Retinal pigment epithelial cell (primary cell): ENCODE measurements around the gene TSSK2.

Experiments
- DNase-seq: peaks from one replicate; pipeline ENCODE4 v3.0.0-alpha.2; 2010; ENCODE audit warnings: low read depth
- H3K4me3 ChIP-seq: 2 replicates; pipeline ENCODE4 v1.5.1; 2011; ENCODE audit warnings: mild to moderate bottlenecking, low read length, control low read depth, moderate library complexity
- TF ChIP-seq, protein P1 (sequence below): conservative IDR thresholded peaks from 2 replicates; pipeline ENCODE4 v1.5.1; 2011; ENCODE audit warnings: low read depth, low read length, control low read depth, inconsistent platforms

Gene TSSK2

DNA sequence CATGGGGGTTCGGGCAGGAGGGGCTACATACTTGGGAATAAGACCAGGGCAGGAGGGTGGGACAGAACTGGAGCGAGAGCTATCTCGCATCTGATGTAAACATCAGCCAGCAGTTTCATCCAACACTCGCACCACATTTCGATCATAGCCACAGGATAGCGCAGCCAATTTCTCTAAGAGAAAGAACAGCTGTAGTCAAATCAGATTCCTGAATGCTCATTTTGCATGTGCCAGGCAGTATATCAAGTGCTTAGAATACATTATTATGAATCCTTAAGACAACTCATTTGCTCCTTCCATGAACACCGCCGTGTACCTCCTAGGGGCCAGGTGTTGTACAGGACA lies 23.4 kb upstream of the TSSK2 start:
- TF ChIP-seq, protein P1, sequence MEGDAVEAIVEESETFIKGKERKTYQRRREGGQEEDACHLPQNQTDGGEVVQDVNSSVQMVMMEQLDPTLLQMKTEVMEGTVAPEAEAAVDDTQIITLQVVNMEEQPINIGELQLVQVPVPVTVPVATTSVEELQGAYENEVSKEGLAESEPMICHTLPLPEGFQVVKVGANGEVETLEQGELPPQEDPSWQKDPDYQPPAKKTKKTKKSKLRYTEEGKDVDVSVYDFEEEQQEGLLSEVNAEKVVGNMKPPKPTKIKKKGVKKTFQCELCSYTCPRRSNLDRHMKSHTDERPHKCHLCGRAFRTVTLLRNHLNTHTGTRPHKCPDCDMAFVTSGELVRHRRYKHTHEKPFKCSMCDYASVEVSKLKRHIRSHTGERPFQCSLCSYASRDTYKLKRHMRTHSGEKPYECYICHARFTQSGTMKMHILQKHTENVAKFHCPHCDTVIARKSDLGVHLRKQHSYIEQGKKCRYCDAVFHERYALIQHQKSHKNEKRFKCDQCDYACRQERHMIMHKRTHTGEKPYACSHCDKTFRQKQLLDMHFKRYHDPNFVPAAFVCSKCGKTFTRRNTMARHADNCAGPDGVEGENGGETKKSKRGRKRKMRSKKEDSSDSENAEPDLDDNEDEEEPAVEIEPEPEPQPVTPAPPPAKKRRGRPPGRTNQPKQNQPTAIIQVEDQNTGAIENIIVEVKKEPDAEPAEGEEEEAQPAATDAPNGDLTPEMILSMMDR: no peak
- DNase-seq: no peak
- no peak overlapping the region for H3K4me3 ChIP-seq

GRCh38 chr22:19108807-19109197 lies 22.3 kb upstream of the TSSK2 start:
- H3K4me3 ChIP-seq: no peak overlapping the region
- DNase-seq: no peak
- TF ChIP-seq, protein P1: no peak

DNA sequence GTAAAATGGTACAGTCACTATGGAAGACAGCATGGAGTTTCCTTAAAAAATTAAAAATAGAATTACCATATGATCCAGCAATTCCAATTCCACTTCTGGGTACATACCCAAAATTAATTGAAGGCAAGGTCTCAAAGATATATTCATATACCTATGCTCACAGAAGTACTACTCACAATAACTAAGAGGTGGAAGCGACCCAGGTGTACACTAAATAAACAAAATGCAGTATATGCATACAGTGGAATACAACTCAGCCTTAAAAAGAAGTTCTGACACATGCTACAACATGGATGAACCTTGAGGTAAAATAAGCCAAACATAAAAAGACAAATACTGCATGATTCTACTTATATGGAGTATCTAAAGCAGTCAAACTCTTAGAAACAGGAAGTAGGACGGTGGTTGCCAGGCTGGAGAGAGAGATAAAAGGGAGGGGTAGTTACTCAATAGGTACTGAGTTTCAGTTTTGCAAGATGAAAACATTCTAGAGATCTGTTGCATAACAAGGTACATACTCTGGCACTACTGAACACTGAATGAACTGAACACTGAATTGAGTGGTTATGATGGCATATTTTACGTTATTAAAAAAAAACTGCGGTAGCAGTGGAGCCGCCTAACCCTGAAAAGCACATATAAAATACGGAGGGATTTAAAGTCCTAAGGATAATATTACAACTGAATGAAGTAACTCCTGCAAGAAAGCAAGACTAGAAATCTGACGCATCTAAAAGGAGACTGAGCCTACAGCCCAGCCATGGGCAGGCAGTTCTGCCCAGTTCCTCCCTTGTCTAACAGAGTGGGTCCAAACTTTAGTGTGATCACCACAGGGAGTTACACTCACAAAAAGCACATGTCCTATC lies 21.7 kb upstream of the TSSK2 start:
- TF ChIP-seq, protein P1: no peak
- no peak for DNase-seq
- no peak overlapping the region for H3K4me3 ChIP-seq

DNA sequence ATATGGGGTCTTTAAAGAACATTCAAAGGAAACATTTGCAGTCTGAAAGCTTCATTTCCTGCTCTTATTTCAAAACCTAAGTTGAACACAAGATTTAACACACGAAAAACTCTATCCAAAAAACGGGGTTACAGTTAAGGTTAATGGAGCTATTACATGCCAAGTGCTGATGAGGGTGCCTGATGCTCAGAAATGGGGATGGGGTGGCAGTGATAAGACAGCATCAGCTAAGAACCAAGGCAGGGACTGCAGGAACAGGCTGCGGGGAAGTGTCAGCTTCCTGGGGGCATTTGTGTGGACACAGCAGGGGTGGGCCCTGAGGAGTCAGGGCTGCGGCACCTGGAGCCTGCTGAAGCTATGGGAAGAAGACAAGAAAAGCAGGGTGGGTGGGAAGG lies 21.0 kb upstream of the TSSK2 start:
- no peak for DNase-seq
- TF ChIP-seq, protein P1: no peak
- H3K4me3 ChIP-seq: no peak overlapping the region

GRCh38 chr22:19110646-19111045 lies 20.5 kb upstream of the TSSK2 start:
- TF ChIP-seq, protein P1: no peak
- H3K4me3 ChIP-seq: no peak overlapping the region
- DNase-seq: no peak

- no peak for DNase-seq
- no peak overlapping the region for H3K4me3 ChIP-seq
- TF ChIP-seq, protein P1: no peak
Observed at GRCh38 chr22:19111140-19111539, 20.0 kb upstream of the TSSK2 start.

- no peak for DNase-seq
- no peak overlapping the region for H3K4me3 ChIP-seq
- TF ChIP-seq, protein P1: no peak
Observed at GRCh38 chr22:19111584-19111983, 19.5 kb upstream of the TSSK2 start.
